Upper lobe of left lung (tissue), 4 donors: ENCODE measurements around the gene OSTF1.

Experiments used
- POLR2A ChIP-seq, 4 donors: fragments of 450-650 bp; IDR thresholded peaks; one replicate each; pipeline ENCODE4 v1.5.1; 2016 to 2017; ENCODE audit warnings: antibody characterized with exemption in 4 of 4, mild to moderate bottlenecking in 2 of 4
- TF ChIP-seq, protein P1 (sequence below), 6 experiments: fragments of 450-650 bp in 4 of 6; fragments of 200-600 bp in 2 of 6; sonication (generic) in 2 of 6; IDR thresholded peaks; one replicate each; pipeline ENCODE4 v1.5.1; 2016 to 2019; ENCODE audit warnings: antibody characterized with exemption in 6 of 6

DNA sequence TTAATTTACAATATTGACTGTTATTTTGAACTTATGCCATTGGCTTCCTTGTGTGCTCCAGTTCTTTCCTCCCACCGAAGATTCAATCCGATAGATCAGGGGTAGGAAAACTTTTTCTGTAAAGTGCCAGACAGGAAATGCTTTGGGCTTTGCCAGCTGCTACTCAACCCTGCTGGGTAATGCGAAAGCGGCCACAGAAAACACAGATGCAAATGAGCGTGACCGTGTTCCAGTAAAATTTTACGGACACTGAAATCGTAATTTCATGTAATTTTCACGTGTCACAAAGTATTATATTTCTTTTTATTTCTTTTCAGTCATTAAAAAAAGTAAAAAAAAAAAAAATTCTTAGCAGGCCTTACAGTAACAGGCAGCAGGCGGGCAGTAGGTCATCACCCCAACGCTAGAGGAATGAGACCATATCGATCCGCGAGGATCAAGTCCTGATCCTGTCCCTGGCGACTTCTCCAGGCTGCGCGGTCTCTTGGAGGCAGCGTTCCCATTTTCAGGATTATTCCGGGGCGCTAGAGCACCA is 958 bp upstream of the OSTF1 start:
- TF ChIP-seq, protein P1, sequence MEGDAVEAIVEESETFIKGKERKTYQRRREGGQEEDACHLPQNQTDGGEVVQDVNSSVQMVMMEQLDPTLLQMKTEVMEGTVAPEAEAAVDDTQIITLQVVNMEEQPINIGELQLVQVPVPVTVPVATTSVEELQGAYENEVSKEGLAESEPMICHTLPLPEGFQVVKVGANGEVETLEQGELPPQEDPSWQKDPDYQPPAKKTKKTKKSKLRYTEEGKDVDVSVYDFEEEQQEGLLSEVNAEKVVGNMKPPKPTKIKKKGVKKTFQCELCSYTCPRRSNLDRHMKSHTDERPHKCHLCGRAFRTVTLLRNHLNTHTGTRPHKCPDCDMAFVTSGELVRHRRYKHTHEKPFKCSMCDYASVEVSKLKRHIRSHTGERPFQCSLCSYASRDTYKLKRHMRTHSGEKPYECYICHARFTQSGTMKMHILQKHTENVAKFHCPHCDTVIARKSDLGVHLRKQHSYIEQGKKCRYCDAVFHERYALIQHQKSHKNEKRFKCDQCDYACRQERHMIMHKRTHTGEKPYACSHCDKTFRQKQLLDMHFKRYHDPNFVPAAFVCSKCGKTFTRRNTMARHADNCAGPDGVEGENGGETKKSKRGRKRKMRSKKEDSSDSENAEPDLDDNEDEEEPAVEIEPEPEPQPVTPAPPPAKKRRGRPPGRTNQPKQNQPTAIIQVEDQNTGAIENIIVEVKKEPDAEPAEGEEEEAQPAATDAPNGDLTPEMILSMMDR (IDR thresholded peaks at IDR 0.05) = no peak
- TF ChIP-seq POLR2A (IDR thresholded peaks at IDR 0.05) = no peak
